ENCODE data around the gene LRRC28.

Gene LRRC28

GRCh38 chr15:99250001-99250400, 1.3 kb upstream of the LRRC28 start:
- FAIRE-seq: no peak

DNA sequence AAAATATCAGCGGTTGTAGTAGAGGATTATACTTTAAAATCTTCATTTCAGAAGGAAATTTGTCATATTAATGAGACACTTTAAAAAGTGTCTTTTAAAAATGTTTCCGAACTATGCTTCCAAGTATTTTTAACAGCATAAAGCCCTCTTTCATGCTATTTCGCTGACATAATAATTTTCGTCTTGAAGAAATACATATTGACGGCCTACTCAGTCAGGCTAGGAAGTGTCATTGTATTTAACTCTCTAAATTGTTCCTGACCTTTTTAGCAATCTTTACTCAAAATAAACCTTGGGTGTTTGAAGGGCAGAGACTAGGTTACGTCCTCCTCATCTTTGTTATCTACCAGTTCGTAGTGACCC, 806 bp upstream of the LRRC28 start:
- FAIRE-seq: peak; percentile 48

GRCh38 chr15:99252326-99252725, 1.0 kb downstream of the LRRC28 start:
- FAIRE-seq: no peak

DNA sequence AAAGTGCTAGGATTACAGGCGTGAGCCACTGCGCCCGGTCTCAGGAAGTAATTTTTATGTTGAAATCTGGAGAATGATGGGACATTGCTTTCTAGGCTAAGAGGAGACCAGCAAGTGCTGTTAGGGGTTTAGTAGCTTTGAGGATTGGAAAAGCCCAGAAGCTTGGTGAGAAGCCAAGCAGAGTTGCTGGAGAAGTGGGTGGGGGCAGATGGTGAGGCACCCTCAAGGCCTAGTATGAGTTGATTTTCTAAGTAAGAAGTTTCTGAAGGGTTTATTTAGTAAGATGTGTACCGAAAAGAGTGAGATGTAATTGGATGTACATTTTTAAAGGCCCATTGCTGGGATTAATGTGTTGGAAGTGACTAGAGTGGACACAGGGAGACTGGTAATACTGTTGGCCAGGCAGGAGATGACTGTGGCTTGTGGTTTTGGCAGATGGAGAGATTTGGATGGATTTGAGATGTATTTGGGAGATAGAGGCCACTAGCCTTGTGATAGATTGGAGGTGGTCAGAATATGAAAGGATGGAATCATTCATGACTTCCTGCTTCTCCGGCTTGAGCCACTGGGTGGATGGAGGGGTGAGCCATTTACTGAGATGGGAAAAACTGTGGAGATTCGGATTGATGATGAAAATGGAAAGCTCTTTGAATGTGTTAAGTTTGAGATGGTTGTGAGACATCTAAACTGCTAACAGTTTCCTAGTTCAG, 2.3 kb downstream of the LRRC28 start:
- no peak for FAIRE-seq

- FAIRE-seq: no peak
Measured at GRCh38 chr15:99257107-99257750, 5.9 kb downstream of the LRRC28 start.

DNA sequence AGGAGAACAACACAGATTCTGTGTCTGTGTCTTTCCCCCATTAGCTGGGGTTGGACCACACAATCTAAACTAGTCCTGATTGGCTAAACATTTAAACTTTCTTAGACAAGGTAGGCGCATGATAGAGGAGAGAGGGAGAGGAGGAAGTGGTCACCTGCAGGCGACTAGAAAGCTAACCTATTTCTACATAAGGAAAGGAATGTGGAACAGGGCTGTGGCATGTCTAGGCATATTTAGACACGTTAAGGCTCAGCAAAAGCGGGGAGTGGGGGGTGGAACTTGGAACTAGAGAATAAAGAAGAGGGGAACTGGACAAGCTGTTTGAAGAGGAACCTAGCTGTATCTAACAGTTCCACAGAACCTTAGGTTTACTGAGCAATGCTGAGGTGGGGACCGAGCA, 12.8 kb downstream of the LRRC28 start:
- no peak for FAIRE-seq

- no peak for FAIRE-seq
Measured at GRCh38 chr15:99265541-99266070, 14.3 kb downstream of the LRRC28 start.

DNA sequence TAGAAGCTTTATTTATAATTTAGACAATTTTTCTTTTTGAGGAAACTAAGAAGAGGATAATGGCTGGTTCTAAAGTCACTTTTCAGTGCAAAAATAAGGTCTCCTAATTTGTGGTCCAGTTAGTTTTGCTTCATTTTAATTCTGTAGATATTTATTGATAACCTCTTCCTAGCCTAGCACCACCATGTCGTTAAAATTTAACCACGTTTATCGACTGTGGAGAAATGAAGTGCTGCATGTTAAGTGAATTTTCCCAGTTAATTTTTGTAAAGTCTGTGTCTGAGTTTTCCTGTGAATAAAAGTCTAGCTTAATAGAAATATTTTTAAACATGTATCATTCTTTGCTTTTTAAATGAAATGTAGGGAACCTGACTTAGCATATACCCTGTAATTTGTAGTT, 16.7 kb downstream of the LRRC28 start:
- FAIRE-seq: no peak

GRCh38 chr15:99268431-99268830, 17.1 kb downstream of the LRRC28 start:
- no peak for FAIRE-seq

DNA sequence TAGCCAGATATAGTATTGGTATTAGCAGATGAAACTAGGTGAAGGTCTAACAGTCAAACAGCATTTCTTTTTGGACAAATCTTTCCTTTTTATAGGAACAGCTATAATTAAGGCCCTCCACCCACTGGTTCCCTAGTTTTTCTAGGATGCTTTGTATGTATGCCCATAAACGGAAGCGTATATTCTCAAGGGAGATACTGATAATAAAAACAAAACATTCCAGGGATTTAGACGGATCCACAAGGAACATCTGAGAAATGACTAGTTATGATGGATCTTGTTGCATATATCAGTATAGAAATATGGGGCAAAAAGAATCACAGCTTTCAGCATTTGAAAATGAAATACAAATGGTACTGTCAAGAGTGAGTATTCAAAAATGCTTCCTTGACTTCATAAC, 22.5 kb downstream of the LRRC28 start:
- no peak for FAIRE-seq

DNA sequence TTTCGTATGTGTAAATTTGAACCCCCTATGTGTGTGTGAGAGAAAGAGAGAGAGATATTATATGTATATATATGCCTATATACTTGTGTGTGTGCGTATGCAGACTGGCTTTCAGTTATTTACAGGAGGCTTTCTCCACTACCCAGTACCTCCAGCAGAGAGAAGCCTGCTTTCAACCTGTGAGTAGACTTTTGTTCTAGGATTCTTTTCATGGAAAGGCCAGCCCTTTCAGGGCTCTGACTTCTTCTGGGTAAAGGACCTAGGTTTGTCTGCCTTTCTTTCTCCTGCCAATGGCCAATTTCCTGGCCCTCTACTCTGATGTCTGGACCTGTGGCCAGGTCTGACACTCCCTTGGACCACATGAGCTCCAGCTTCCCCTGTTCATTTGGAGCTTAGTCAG, 23.8 kb downstream of the LRRC28 start:
- no peak for FAIRE-seq

GRCh38 chr15:99275525-99276128, 24.3 kb downstream of the LRRC28 start:
- no peak for FAIRE-seq

GRCh38 chr15:99279290-99279689, 28.0 kb downstream of the LRRC28 start:
- no peak for FAIRE-seq

- no peak for FAIRE-seq
Measured at GRCh38 chr15:99279827-99280226, 28.5 kb downstream of the LRRC28 start.

GRCh38 chr15:99282121-99282520, 30.8 kb downstream of the LRRC28 start:
- no peak for FAIRE-seq

- no peak for FAIRE-seq
Measured at GRCh38 chr15:99282586-99282985, 31.3 kb downstream of the LRRC28 start.

DNA sequence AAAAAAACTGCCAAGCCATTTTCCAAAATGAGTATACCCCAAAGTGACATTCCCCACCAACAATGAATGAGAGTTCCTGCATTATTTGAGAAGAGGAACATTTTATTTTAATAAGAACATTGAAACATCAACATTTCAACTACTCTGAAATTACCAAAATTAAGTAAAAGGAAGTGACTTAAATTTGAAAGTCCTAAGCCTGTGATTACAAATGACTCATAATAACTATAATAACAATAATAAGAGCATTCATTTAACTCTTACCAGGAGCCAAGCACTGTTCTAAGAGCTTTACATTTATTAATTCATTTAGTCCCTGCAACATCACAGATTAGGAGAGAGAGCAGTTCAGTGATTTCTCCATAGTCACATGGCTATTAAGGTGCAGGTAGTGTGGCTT, 32.4 kb downstream of the LRRC28 start:
- FAIRE-seq: no peak

DNA sequence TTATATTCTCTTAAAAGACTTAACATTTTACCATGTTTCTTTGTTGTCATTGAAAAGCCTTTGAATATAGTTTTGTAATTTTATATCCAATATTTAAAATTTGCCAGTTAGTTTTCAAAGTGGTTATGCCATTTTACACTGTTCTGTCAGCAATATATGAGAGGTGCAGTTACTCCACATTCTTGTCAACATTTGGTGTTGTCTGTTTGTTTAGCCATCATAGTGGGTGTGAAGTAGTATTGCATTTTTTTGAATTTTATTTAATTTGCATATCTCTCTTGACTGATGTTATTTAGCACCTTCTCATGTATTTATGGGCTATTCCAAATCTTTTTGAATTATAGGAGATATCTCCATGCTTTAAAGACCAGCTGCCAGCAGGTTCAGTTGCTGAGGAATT, 40.4 kb downstream of the LRRC28 start:
- FAIRE-seq: no peak

- no peak for FAIRE-seq
Measured at GRCh38 chr15:99295840-99296239, 44.6 kb downstream of the LRRC28 start.

- no peak for FAIRE-seq
Measured at GRCh38 chr15:99296386-99296785, 45.1 kb downstream of the LRRC28 start.

GRCh38 chr15:99303907-99304306, 52.6 kb downstream of the LRRC28 start:
- FAIRE-seq: peak; percentile 26

DNA sequence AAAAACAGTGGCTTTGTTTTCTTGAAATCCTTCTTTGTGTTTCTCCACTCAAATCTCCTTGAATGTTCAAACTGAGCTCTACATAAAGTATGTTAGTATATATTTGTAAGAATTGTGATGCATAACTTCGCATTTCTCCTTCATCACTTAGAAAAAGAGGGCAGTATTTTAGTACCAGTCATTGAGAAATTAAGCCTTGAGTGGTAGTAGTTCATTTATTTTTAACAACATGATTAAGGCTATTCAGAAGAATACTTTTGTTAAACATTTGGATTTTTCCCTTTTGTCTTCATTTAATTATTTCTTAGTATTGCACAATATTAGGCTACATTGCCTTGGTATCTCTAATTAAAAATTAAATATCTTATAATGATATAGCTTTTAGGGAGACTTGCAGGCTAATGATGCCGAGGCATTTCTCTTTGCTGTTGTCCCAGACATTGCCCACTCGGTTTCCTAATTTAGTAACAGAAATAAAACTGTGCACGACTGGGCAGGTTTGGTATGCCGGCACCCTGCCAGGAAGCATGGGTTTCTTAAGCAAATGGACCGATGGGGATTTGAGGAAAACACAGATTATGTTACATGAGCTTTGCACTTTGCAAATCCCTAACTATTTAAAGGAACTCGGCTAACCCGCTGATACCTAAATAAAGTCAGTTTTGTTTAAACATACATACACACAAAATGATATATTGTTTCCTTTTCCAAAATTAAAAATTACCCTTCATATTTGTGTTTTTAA, 54.7 kb downstream of the LRRC28 start:
- FAIRE-seq: no peak

DNA sequence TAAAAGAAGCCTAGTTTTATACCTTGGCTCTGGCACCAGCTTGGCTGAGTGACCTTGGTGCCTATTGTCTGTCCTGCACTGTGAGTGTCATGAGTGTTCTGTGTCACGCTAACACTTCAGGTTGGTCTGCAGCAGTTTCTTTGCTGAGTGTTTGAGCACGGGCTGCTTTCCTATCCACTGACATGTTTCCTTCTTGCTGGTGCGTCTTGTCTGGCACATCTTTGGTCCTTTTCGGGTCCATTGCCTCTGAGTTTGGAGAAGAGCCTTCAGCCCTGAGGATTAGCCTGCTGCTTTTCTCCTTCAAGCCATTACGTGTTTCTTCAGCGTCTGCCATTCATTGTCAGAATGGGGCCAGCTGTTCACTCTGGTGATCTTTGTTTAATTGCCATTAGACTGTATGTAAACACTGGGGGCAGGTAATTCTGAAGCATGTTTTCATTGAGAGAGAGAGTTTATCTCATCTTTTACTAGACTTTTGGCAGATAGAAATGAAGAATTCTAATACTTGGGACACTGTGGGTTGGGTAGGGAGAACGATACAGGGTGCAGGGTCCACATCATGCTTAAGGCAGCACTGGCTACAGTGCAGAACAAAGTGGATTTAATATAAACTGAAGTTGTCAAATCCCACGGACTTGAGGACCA, 55.5 kb downstream of the LRRC28 start:
- no peak for FAIRE-seq

Measured in endometrium (tissue), 2 donors.